ENCODE results near the gene ASB1.

ASB1 gene

DNA sequence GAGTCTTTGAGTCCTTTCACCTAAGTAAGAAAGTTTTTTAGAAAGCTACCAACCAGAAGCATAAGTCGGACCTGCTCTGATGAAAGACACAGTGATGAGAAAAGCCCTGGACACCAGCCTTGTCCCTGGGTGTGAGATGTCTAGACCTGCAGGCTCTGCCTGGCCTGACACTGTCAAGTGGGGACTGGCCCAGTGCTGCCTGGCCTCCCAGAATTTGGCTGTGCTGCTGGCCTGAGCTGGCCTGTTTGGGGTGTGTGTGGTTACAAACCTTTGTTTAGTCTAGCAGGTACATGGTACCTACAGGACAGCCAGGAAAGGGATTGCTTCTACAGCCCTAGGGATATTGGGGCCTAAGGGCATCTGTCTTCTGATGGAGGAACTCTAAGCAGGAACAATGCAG, 48.3 kb downstream of the ASB1 start:
- TF ChIP-seq, protein P1, sequence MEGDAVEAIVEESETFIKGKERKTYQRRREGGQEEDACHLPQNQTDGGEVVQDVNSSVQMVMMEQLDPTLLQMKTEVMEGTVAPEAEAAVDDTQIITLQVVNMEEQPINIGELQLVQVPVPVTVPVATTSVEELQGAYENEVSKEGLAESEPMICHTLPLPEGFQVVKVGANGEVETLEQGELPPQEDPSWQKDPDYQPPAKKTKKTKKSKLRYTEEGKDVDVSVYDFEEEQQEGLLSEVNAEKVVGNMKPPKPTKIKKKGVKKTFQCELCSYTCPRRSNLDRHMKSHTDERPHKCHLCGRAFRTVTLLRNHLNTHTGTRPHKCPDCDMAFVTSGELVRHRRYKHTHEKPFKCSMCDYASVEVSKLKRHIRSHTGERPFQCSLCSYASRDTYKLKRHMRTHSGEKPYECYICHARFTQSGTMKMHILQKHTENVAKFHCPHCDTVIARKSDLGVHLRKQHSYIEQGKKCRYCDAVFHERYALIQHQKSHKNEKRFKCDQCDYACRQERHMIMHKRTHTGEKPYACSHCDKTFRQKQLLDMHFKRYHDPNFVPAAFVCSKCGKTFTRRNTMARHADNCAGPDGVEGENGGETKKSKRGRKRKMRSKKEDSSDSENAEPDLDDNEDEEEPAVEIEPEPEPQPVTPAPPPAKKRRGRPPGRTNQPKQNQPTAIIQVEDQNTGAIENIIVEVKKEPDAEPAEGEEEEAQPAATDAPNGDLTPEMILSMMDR (IDR thresholded peaks at IDR 0.05; ENCODE audit: extremely low read depth, missing control alignments): no peak
- no peak for DNase-seq (ENCODE audit: low spot score)

DNA sequence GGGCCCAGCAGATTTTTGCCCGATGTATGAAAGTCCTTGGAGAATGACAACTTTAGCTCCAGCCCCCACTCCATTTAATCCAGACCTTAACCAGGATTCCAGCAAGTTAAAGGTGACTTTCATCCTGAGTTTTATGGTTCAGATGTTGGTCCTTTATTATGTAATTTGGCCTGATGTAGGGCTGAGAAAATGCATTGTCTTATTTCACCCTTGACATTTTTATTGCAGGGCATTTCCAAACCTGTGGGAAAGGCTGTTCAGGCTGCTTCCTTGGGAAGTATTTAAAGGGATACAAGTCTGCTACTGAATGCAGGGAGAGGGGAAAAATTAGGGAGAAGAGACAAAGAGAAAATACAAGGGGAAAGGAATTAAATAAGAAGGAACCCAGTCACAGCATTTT, 48.8 kb downstream of the ASB1 start:
- TF ChIP-seq, protein P1 (IDR thresholded peaks at IDR 0.05; ENCODE audit: extremely low read depth, missing control alignments): no peak
- DNase-seq (ENCODE audit: low spot score): no peak

DNA sequence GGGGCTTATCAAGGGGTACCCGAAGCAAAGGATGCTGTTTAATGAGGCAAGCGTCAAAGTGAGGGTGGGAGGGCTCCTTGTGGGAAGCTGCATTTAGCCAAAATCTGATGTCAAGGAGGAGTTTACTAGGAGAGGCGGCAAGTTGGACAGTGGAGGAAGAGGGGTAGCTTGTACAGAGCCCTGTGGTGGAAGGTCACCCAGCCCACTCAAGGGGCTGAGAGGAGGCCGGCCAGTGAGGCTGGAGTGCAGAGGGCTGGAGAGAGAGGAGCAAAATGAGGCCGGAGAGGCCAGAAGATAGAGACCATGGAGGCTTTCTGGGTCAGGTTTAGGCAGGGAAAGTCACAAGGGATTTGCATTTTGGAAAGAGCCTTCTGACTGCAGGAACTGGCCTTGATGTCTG, 49.5 kb downstream of the ASB1 start:
- no peak for DNase-seq (ENCODE audit: low spot score)
- TF ChIP-seq, protein P1 (IDR thresholded peaks at IDR 0.05; ENCODE audit: extremely low read depth, missing control alignments): no peak

DNA sequence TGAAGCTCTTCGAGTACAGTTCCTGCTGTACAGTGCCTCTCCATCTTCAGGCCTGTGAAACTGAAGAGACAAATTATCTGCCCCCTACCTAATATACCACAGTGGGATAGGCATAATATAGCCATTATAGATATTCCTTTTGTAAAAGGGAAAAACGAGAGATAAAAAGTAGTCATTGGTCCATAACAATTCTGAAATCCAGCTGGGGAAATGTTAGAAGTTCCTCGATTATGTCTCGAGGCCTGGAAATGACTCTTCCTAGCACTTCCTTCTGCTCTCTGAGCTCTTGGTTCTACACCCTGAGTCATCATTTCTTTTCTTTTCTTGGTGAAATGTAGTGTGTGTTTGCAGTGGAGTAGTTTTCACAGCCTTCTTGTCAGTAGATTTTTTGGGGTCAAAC, 51.5 kb downstream of the ASB1 start:
- DNase-seq (ENCODE audit: low spot score): no peak
- TF ChIP-seq, protein P1 (IDR thresholded peaks at IDR 0.05; ENCODE audit: extremely low read depth, missing control alignments): no peak

GRCh38 chr2:238479847-238480246, 53.1 kb downstream of the ASB1 start:
- TF ChIP-seq, protein P1 (IDR thresholded peaks at IDR 0.05; ENCODE audit: extremely low read depth, missing control alignments): no peak
- no peak for DNase-seq (ENCODE audit: low spot score)

DNA sequence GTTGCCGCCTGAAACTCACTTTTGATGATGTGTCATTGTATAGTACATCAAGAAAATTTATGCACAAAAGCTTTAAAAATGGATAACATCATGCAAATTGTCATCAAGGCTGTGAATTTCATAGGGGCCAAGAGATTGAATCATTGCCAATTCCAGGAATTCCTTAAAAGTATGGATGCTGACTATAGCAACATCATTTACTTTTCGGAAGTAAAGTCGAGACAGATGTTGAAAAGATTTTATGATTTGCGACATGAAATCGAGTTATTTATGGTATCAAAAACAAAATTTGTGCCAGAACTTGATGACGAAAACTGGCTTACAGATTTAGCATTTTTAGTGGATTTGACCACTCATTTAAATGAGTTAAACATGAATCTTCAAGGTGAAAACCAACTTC, 56.3 kb downstream of the ASB1 start:
- TF ChIP-seq, protein P1 (IDR thresholded peaks at IDR 0.05; ENCODE audit: extremely low read depth, missing control alignments): no peak
- DNase-seq (ENCODE audit: low spot score): no peak

DNA sequence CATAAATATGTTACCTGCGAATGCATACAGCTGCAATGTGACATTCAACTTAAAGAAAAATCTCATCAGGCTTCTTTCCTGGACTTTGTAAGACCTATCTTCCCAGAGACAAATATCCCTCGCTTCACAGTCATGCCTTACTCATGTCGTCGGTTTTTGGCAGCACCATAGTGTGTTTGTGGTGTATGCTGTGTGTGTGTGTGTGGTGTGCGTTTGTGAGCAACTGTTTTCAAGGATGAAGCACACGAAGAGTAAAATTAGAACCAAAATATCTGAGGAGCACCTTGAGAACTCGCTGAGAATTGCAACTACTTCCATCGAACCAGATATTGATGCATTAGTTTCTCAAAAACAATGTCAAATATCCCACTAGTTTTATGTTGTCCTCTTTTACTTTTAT, 56.9 kb downstream of the ASB1 start:
- no peak for DNase-seq (ENCODE audit: low spot score)
- TF ChIP-seq, protein P1 (IDR thresholded peaks at IDR 0.05; ENCODE audit: extremely low read depth, missing control alignments): no peak

Data from GM20000 (cell line).